A549 (cell line): Measurements from ENCODE around the gene TFB2M. TPM values are rescaled to one million over a fixed set of nuclear protein-coding genes. Genes with fewer than 3 reads are reported as not detected.

Source experiments
- ATAC-seq, 2 experiments: fragments of 200-7000 bp in 1 of 2; fragments of >200 bp in 1 of 2; cut with Nextera tagmentation in 1 of 2; cut with Tn5 transposase in 1 of 2; 3 replicates each; pipeline versions ENCODE4 v1.8.0 to v1.9.1; 2018 to 2020; ENCODE audit warnings: mild to moderate bottlenecking in 1 of 2, moderate library complexity in 1 of 2
- CTCF ChIA-PET: fragments of 300-600 bp; sonication (Branson Sonifier 250); formaldehyde crosslinking; extraction: SDS; loops from one replicate; lab custom pipeline; 2021; ENCODE audit warnings: antibody characterized with exemption, inconsistent platforms; lab: Yijun Ruan, JAX
- POLR2A ChIA-PET: fragments of 350-600 bp; formaldehyde crosslinking; extraction: SDS; loops from one replicate; lab custom pipeline; 2021; ENCODE audit warnings: antibody characterized with exemption, inconsistent platforms; lab: Yijun Ruan, JAX
- DNase-seq, 2 experiments: peaks; one replicate each; pipeline versions ENCODE4 v3.0.0 to v3.0.0-alpha.2; 2011 to 2016; ENCODE audit warnings: low read depth in 1 of 2, low spot score in 1 of 2
- FAIRE-seq: peaks from 2 replicates; lab custom pipeline; 2011; peaks lifted over from hg19 to GRCh38; lab: Jason Lieb, UNC
- H3K27ac ChIP-seq, 2 experiments: fragments of >200 bp; sonication (Bioruptor Twin); formaldehyde crosslinking; 3 replicates each; pipeline ENCODE4 v1.5.1; 2016 to 2017
- H3K4me1 ChIP-seq: fragments of >200 bp; sonication (Bioruptor Twin); formaldehyde crosslinking; 3 replicates; pipeline ENCODE4 v1.6.1; 2016
- H3K4me2 ChIP-seq: fragments of >200 bp; sonication (Bioruptor Twin); formaldehyde crosslinking; 3 replicates; pipeline ENCODE4 v1.6.1; 2016
- H3K4me3 ChIP-seq: fragments of >200 bp; sonication (Bioruptor Twin); formaldehyde crosslinking; 3 replicates; pipeline ENCODE4 v1.5.1; 2016
- H3K9me3 ChIP-seq: fragments of >200 bp; sonication (Bioruptor Twin); formaldehyde crosslinking; 3 replicates; pipeline ENCODE4 v1.6.1; 2016
- BHLHE40 ChIP-seq: IDR thresholded peaks from 2 replicates; pipeline ENCODE4 v1.6.1; 2012; ENCODE audit warnings: low read depth, low read length, inconsistent platforms
- CBX2 ChIP-seq: fragments of 200-600 bp; sonication (generic); IDR thresholded peaks from 2 replicates; pipeline ENCODE4 v1.6.1; 2016; ENCODE audit warnings: low read depth, mild to moderate bottlenecking, borderline replicate concordance
- CBX8 ChIP-seq: fragments of 200-600 bp; sonication (generic); IDR thresholded peaks from 2 replicates; pipeline ENCODE4 v1.6.1; 2016
- CHD4 ChIP-seq: fragments of 200-600 bp; sonication (generic); IDR thresholded peaks from 2 replicates; pipeline ENCODE4 v1.6.1; 2016; ENCODE audit warnings: antibody characterized with exemption, mild to moderate bottlenecking, borderline replicate concordance
- EHMT2 ChIP-seq: fragments of 200-600 bp; sonication (generic); IDR thresholded peaks from 2 replicates; pipeline ENCODE4 v1.6.1; 2016; ENCODE audit warnings: antibody characterized with exemption, low read depth, mild to moderate bottlenecking, moderate library complexity
- EP300 ChIP-seq, 2 experiments: fragments of >200 bp; sonication (Bioruptor Twin); formaldehyde crosslinking; IDR thresholded peaks; 2 replicates in 1 of 2; 3 replicates in 1 of 2; pipeline ENCODE4 v1.6.1; 2016 to 2017
- ESRRA ChIP-seq: fragments of 150-350 bp; IDR thresholded peaks from 2 replicates; pipeline ENCODE4 v1.6.1; 2014; ENCODE audit warnings: mild to moderate bottlenecking, low read length, borderline replicate concordance
- FOSB ChIP-seq: fragments of 250-450 bp; sonication (Bioruptor Pico); IDR thresholded peaks from 2 replicates; pipeline ENCODE4 v1.5.0; 2020; ENCODE audit warnings: mild to moderate bottlenecking, moderate library complexity
- FOXS1 ChIP-seq: fragments of 250-450 bp; sonication (Bioruptor Pico); IDR thresholded peaks from 2 replicates; pipeline ENCODE4 v1.5.0; 2020; ENCODE audit warnings: mild to moderate bottlenecking, moderate library complexity
- GATA3 ChIP-seq: IDR thresholded peaks from 2 replicates; pipeline ENCODE4 v1.6.1; 2012; ENCODE audit warnings: borderline replicate concordance
- HEYL ChIP-seq: fragments of 250-450 bp; sonication (Bioruptor Pico); IDR thresholded peaks from 2 replicates; pipeline ENCODE4 v1.8.0; 2021; ENCODE audit warnings: mild to moderate bottlenecking, moderate library complexity
- HOXA7 ChIP-seq: fragments of 250-450 bp; sonication (Bioruptor Pico); IDR thresholded peaks from 2 replicates; pipeline ENCODE4 v1.5.0; 2020; ENCODE audit warnings: mild to moderate bottlenecking, moderate library complexity
- HOXB5 ChIP-seq: fragments of 250-450 bp; sonication (Bioruptor Pico); IDR thresholded peaks from 2 replicates; pipeline ENCODE4 v1.5.0; 2020; ENCODE audit warnings: mild to moderate bottlenecking, moderate library complexity
- JUN ChIP-seq, 2 experiments: fragments of >200 bp; sonication (Bioruptor Twin); formaldehyde crosslinking; IDR thresholded peaks; 2 replicates in 1 of 2; 3 replicates in 1 of 2; pipeline ENCODE4 v1.6.1; 2016 to 2017
- JUNB ChIP-seq: fragments of >200 bp; sonication (Bioruptor Twin); formaldehyde crosslinking; IDR thresholded peaks from 2 replicates; pipeline ENCODE4 v1.6.1; 2016
- KDM1A ChIP-seq: fragments of 200-600 bp; sonication (generic); IDR thresholded peaks from 2 replicates; pipeline ENCODE4 v1.6.1; 2016; ENCODE audit warnings: low read depth, mild to moderate bottlenecking
- MAFK ChIP-seq: fragments of 450-650 bp; IDR thresholded peaks from 2 replicates; pipeline ENCODE4 v1.6.1; 2014; ENCODE audit not compliant: partially characterized antibody
- MYC ChIP-seq: IDR thresholded peaks from 2 replicates; pipeline ENCODE4 v1.6.1; 2012; ENCODE audit warnings: mild to moderate bottlenecking, inconsistent platforms, low read length, improper control_type of control experiment, borderline replicate concordance
- PHF8 ChIP-seq: fragments of 200-600 bp; sonication (generic); IDR thresholded peaks from 2 replicates; pipeline ENCODE4 v1.6.1; 2016; ENCODE audit warnings: low read depth, mild to moderate bottlenecking, antibody characterized with exemption, moderate library complexity, borderline replicate concordance
- POLR2AphosphoS2 ChIP-seq: conservative IDR thresholded peaks from 2 replicates; pipeline ENCODE4 v1.6.1; 2012; ENCODE audit warnings: low read length, improper control_type of control experiment, inconsistent platforms
- RARB ChIP-seq: fragments of 250-450 bp; sonication (Bioruptor Pico); IDR thresholded peaks from 2 replicates; pipeline ENCODE4 v1.8.0; 2021; ENCODE audit warnings: mild to moderate bottlenecking, moderate library complexity
- RCOR1 ChIP-seq: fragments of 150-350 bp; IDR thresholded peaks from 2 replicates; pipeline ENCODE4 v1.6.1; 2014; ENCODE audit warnings: antibody characterized with exemption, low read length, low read depth
- RFX5 ChIP-seq: fragments of 450-650 bp; IDR thresholded peaks from 2 replicates; pipeline ENCODE4 v1.7.1; 2014; ENCODE audit warnings: antibody characterized with exemption, mild to moderate bottlenecking, moderate library complexity
- SREBF2 ChIP-seq: fragments of 450-650 bp; IDR thresholded peaks from 2 replicates; pipeline ENCODE4 v1.6.1; 2014; ENCODE audit warnings: mild to moderate bottlenecking, moderate library complexity
- TFCP2L1 ChIP-seq: fragments of 250-450 bp; sonication (Bioruptor Pico); IDR thresholded peaks from 2 replicates; pipeline ENCODE4 v1.5.0; 2021; ENCODE audit warnings: mild to moderate bottlenecking
- ZC3H11A ChIP-seq: fragments of 450-650 bp; IDR thresholded peaks from 2 replicates; pipeline ENCODE4 v1.6.1; 2014; ENCODE audit warnings: antibody characterized with exemption, mild to moderate bottlenecking
- ZFP36 ChIP-seq: fragments of 450-650 bp; IDR thresholded peaks from 2 replicates; pipeline ENCODE4 v1.6.1; 2014; ENCODE audit warnings: borderline replicate concordance; ENCODE audit not compliant: partially characterized antibody
- ZNF302 ChIP-seq: fragments of 250-450 bp; sonication (Bioruptor Pico); IDR thresholded peaks from 2 replicates; pipeline ENCODE4 v1.9.0; 2021; ENCODE audit warnings: inconsistent platforms, mild to moderate bottlenecking, moderate library complexity
- ZSCAN20 ChIP-seq: fragments of 250-450 bp; sonication (Bioruptor Pico); IDR thresholded peaks from 2 replicates; pipeline ENCODE4 v1.8.0; 2022; ENCODE audit warnings: mild to moderate bottlenecking, moderate library complexity
- WGBS: methylation state at CpG from one replicate; pipeline ENCODE4 v1.1.6; 2017; ENCODE audit errors: missing lambda C conversion rate; 5-methylcytosine and 5-hydroxymethylcytosine counted together
- polyA minus RNA-seq: library from RNA; depleted of rRNA, polyadenylated mRNA; stranded (reverse); fragments of >200 nt; gene quantifications from 2 replicates; pipeline ENCODE4 v1.2.3, GENCODE V29; 2011; rRNA and poly(A)+ RNA removed
- polyA plus RNA-seq, 4 experiments: library from polyadenylated mRNA; depleted of rRNA in 3 of 4; stranded (reverse); fragments of >200 nt; fragmentation: RNase III in 1 of 4; extraction: RNeasy Plus Mini Kit Qiagen cat#74134 plus additional on column Dnase treatment in 1 of 4; gene quantifications; 2 replicates in 3 of 4; 3 replicates in 1 of 4; pipeline ENCODE4 v1.2.3, GENCODE V29; 2011 to 2017
- TF ChIP-seq, protein P1 (sequence below): IDR thresholded peaks from 2 replicates; pipeline ENCODE4 v1.6.1; 2012
- TF ChIP-seq, protein P2 (sequence below): fragments of >200 bp; sonication (Bioruptor Twin); formaldehyde crosslinking; IDR thresholded peaks from 3 replicates; pipeline ENCODE4 v1.5.1; 2016
- TF ChIP-seq, protein P3 (sequence below): fragments of >200 bp; sonication (Bioruptor Twin); formaldehyde crosslinking; IDR thresholded peaks from 2 replicates; pipeline ENCODE4 v1.6.1; 2016
- TF ChIP-seq, protein P4 (sequence below): IDR thresholded peaks from 2 replicates; pipeline ENCODE4 v1.6.1; 2012; ENCODE audit warnings: low read depth, borderline replicate concordance
- TF ChIP-seq, protein P5 (sequence below): fragments of >200 bp; sonication (Bioruptor Twin); formaldehyde crosslinking; IDR thresholded peaks from 3 replicates; pipeline ENCODE4 v1.6.1; 2016
- TF ChIP-seq, protein P6 (sequence below): fragments of 150-350 bp; IDR thresholded peaks from 2 replicates; pipeline ENCODE4 v1.6.1; 2014; ENCODE audit warnings: low read depth, mild to moderate bottlenecking, low read length

The TFB2M gene, protein sequence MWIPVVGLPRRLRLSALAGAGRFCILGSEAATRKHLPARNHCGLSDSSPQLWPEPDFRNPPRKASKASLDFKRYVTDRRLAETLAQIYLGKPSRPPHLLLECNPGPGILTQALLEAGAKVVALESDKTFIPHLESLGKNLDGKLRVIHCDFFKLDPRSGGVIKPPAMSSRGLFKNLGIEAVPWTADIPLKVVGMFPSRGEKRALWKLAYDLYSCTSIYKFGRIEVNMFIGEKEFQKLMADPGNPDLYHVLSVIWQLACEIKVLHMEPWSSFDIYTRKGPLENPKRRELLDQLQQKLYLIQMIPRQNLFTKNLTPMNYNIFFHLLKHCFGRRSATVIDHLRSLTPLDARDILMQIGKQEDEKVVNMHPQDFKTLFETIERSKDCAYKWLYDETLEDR
- polyA plus RNA-seq (2011; rRNA removed) = 36.7 and 59.9 TPM in 2 replicates
- 18.1 and 20.2 TPM in 2 replicates for polyA plus RNA-seq (2012; cell fraction: cytosol; rRNA removed)
- polyA plus RNA-seq (2012; cell fraction: nucleus; rRNA removed) = 13.5 and 17.9 TPM in 2 replicates
- 27.7 to 30.6 TPM (median 28.7 TPM) in 3 replicates for polyA plus RNA-seq (2017; fragmentation: RNase III; extraction: RNeasy Plus Mini Kit Qiagen cat#74134 plus additional on column Dnase treatment)
- polyA minus RNA-seq = 7.5 and 9.0 TPM in 2 replicates

DNA sequence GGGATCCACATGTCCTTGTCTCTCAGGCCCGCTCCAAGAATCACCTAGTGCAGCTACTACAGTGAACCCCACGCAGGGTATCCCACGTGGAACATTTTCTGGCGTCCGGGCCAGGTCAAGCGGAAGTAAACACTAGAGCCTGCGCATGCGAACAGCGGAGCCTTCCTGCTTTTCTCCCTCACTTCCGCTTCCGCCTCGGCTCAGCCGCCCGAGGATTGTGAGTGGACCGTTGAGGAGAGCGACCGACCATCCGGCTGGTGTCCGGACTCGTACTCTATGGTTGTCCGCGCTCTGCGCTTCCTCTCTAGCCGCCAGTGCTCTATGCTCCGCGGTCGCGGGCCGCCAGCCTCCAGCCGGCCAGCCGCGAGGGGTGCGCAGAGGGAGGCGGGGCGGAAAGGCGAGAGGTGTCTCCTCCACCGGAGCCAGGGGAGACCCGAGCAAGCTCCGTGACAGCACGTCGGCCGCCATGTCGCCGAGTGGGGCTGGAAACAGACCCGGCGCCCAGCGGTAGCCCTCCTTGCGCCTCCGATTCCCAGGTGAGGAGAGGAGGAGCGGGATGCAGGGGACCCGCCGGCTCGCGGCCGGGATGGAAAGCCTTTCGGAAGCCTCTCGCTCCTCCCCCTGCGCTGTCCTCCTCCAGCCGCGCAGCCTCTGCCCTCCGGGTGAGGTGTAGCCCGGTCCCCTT, at the start of gene TFB2M, which contains the start of gene CNST:
Gene TFB2M (minus strand): TSS at position 134 of the 685 bp plus-strand sequence. CDS start 123 bp downstream, at position 11.
Gene CNST (plus strand): TSS at position 329 of the 685 bp plus-strand sequence. CDS start 25,107 bp downstream, outside the sequence.
- ATAC-seq (peak; percentile 95 to 98), DNase-seq (peak; percentile 94 to 99)
- TF ChIP-seq GATA3 (no peak; the same call in 1 of the 2 replicates), ZSCAN20 (no peak), SREBF2 (no peak), EP300 (IDR thresholded peaks at IDR 0.05) (no peak), CBX8 (no peak), ZFP36 (no peak), JUN (IDR thresholded peaks at IDR 0.05) (peak; percentile 58 to 76; a peak in 4 of 5 replicates), RFX5 (no peak; the same call in 1 of the 2 replicates), FOSB (CRISPR knock-in tag) (no peak), ESRRA (no peak), RARB (no peak), POLR2AphosphoS2 (no peak), FOXS1 (CRISPR knock-in tag) (no peak), KDM1A (no peak), RCOR1 (no peak), EHMT2 (no peak), HEYL (CRISPR knock-in tag) (no peak), ZNF302 (CRISPR knock-in tag) (no peak), CBX2 (no peak), MYC (peak; percentile 93), TFCP2L1 (no peak), ZC3H11A (no peak), MAFK (no peak), HOXA7 (CRISPR knock-in tag) (no peak), PHF8 (no peak), CHD4 (no peak), HOXB5 (no peak), JUNB (no peak), BHLHE40 (no peak)
- TF ChIP-seq, protein P1, sequence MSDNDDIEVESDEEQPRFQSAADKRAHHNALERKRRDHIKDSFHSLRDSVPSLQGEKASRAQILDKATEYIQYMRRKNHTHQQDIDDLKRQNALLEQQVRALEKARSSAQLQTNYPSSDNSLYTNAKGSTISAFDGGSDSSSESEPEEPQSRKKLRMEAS = peak; percentile 98
- TF ChIP-seq, protein P2, sequence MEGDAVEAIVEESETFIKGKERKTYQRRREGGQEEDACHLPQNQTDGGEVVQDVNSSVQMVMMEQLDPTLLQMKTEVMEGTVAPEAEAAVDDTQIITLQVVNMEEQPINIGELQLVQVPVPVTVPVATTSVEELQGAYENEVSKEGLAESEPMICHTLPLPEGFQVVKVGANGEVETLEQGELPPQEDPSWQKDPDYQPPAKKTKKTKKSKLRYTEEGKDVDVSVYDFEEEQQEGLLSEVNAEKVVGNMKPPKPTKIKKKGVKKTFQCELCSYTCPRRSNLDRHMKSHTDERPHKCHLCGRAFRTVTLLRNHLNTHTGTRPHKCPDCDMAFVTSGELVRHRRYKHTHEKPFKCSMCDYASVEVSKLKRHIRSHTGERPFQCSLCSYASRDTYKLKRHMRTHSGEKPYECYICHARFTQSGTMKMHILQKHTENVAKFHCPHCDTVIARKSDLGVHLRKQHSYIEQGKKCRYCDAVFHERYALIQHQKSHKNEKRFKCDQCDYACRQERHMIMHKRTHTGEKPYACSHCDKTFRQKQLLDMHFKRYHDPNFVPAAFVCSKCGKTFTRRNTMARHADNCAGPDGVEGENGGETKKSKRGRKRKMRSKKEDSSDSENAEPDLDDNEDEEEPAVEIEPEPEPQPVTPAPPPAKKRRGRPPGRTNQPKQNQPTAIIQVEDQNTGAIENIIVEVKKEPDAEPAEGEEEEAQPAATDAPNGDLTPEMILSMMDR = no peak
- TF ChIP-seq, protein P3, sequence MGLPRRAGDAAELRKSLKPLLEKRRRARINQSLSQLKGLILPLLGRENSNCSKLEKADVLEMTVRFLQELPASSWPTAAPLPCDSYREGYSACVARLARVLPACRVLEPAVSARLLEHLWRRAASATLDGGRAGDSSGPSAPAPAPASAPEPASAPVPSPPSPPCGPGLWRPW = no peak
- TF ChIP-seq, protein P4, sequence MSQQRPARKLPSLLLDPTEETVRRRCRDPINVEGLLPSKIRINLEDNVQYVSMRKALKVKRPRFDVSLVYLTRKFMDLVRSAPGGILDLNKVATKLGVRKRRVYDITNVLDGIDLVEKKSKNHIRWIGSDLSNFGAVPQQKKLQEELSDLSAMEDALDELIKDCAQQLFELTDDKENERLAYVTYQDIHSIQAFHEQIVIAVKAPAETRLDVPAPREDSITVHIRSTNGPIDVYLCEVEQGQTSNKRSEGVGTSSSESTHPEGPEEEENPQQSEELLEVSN = peak; percentile 53; the same call in 1 of the 2 replicates
- TF ChIP-seq, protein P5, sequence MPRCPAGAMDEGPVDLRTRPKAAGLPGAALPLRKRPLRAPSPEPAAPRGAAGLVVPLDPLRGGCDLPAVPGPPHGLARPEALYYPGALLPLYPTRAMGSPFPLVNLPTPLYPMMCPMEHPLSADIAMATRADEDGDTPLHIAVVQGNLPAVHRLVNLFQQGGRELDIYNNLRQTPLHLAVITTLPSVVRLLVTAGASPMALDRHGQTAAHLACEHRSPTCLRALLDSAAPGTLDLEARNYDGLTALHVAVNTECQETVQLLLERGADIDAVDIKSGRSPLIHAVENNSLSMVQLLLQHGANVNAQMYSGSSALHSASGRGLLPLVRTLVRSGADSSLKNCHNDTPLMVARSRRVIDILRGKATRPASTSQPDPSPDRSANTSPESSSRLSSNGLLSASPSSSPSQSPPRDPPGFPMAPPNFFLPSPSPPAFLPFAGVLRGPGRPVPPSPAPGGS = peak; percentile 81; the same call in 1 of the 3 replicates
- TF ChIP-seq, protein P6, sequence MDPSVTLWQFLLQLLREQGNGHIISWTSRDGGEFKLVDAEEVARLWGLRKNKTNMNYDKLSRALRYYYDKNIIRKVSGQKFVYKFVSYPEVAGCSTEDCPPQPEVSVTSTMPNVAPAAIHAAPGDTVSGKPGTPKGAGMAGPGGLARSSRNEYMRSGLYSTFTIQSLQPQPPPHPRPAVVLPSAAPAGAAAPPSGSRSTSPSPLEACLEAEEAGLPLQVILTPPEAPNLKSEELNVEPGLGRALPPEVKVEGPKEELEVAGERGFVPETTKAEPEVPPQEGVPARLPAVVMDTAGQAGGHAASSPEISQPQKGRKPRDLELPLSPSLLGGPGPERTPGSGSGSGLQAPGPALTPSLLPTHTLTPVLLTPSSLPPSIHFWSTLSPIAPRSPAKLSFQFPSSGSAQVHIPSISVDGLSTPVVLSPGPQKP = no peak

More for the DNA sequence above, at the start of gene TFB2M, which contains the start of gene CNST:
- H3K4me2 ChIP-seq = peak within 1 kb of the TSS; percentile 84
- FAIRE-seq = peak; percentile 81
- H3K4me1 ChIP-seq = peaks cover 18% of the 10 kb centered on the region
- POLR2A ChIA-PET = interaction anchor here (1.2 kb wide), 1 partner anchor 158 kb away, joined by 6 read pairs; the partner anchor contains the start of gene SCCPDH
- H3K4me3 ChIP-seq = peak within 1 kb of the TSS; percentile 70
- CTCF ChIA-PET = interaction anchor here (0.6 kb wide), 1 partner anchor 123 kb away, joined by 4 read pairs; no protein-coding TSS in a partner anchor
- H3K27ac ChIP-seq = peak within 1 kb of the TSS; percentile 80 to 89
- WGBS = 2% methylated on average over 49 of the region's 62 CpGs
- H3K9me3 ChIP-seq = no peaks in the 10 kb centered on the region
